ENCODE results near the gene PHF21B.

The PHF21B gene

GRCh38 chr22:44850946-44851345 lies 158.9 kb downstream of the PHF21B start:
- Mint-ChIP-seq H3K36me3 (ENCODE audit: low read depth) (no peaks in the 10 kb centered on the region), H3K9me3 (no peaks in the 10 kb centered on the region), H3K27me3 (peaks cover 2% of the 10 kb centered on the region), H3K4me3 (no peak overlapping the region), H3K27ac (no peak overlapping the region), H3K4me1 (no peaks in the 10 kb centered on the region)
- no peak for DNase-seq
- no peak for ATAC-seq

- no peak for ATAC-seq
- H3K27ac Mint-ChIP-seq: no peak overlapping the region
- H3K27me3 Mint-ChIP-seq: peaks cover 3% of the 10 kb centered on the region
- H3K4me3 Mint-ChIP-seq: no peak overlapping the region
- H3K9me3 Mint-ChIP-seq: peaks cover 3% of the 10 kb centered on the region
- H3K4me1 Mint-ChIP-seq: no peaks in the 10 kb centered on the region
- H3K36me3 Mint-ChIP-seq (ENCODE audit: low read depth): no peaks in the 10 kb centered on the region
- no peak for DNase-seq
Measured at GRCh38 chr22:44848791-44849420, 160.9 kb downstream of the PHF21B start.

DNA sequence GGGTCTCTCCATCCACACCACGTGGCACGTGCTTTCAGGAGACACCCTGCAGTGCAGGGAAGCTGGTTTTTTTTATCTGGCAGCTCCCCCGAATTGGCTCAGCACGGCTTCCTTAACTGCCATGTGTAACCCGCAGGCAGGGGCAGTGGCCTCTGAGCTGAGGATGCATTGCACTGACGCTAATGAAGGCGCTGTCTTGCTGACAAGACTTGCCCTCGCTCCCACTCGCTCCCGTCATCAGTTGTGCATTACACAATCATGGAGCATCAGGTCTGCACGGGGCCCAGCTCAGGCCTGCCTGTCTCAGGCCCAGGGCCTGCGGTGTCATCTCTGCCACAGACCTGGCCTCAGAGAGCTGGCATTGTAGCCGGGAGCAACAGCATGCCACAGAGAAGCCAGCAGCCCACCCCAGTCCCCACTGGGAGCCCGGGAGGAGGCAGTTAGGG lies 161.5 kb downstream of the PHF21B start:
- Mint-ChIP-seq H3K4me3 (no peak overlapping the region), H3K27me3 (peaks cover 3% of the 10 kb centered on the region), H3K36me3 (ENCODE audit: low read depth) (no peaks in the 10 kb centered on the region), H3K9me3 (peaks cover 5% of the 10 kb centered on the region), H3K27ac (no peak overlapping the region), H3K4me1 (no peaks in the 10 kb centered on the region)
- ATAC-seq: no peak
- no peak for DNase-seq

DNA sequence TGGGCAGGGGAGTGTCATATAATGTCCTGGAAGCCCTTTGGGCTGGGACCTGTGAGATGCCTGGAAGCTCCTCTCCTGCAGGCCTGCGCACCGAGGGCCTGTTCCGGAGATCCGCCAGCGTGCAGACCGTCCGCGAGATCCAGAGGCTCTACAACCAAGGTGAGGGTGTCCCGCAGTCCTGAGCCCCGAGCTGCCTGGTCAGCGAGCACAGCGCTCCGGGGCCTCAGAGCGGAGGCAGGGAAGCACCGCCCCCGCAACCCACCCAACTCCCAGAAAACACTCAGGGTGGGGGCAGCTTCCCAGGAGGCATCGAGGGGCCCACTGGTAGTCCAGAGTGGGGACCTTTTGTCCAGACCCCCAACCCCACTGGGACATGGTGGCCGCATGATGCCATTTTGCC lies 161.9 kb downstream of the PHF21B start:
- ATAC-seq (no peak), DNase-seq (no peak)
- Mint-ChIP-seq H3K27me3 (peaks cover 3% of the 10 kb centered on the region), H3K36me3 (ENCODE audit: low read depth) (no peaks in the 10 kb centered on the region), H3K4me3 (no peak overlapping the region), H3K27ac (no peak overlapping the region), H3K4me1 (no peaks in the 10 kb centered on the region), H3K9me3 (peaks cover 5% of the 10 kb centered on the region)

DNA sequence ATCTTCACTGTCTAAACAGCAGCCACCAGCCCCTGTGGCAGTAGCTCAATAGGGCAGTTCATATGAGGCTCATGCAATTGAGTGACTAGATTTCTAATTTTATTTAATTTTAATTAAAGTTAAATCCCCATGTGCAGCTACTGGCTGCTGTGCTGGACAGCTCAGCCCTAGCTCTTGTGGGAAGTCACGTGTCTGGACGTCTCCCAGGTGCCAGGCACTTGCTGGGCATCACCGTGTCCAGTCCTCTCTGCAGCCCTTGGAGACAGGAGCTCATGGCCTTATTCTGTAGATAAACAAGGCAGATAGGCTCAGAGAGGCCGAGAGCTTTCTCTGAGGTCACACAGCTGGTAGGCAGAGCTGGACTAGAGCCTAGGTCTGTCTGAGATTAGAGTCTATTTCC lies 162.4 kb downstream of the PHF21B start:
- Mint-ChIP-seq H3K4me3 (no peak overlapping the region), H3K27ac (no peak overlapping the region), H3K36me3 (ENCODE audit: low read depth) (no peaks in the 10 kb centered on the region), H3K27me3 (peaks cover 3% of the 10 kb centered on the region), H3K9me3 (peaks cover 5% of the 10 kb centered on the region), H3K4me1 (no peaks in the 10 kb centered on the region)
- ATAC-seq (no peak), DNase-seq (no peak)

GRCh38 chr22:44846726-44847275 lies 163.0 kb downstream of the PHF21B start:
- H3K27me3 Mint-ChIP-seq: peaks cover 3% of the 10 kb centered on the region
- H3K36me3 Mint-ChIP-seq (ENCODE audit: low read depth): no peaks in the 10 kb centered on the region
- DNase-seq (no peak), ATAC-seq (no peak)
- H3K9me3 Mint-ChIP-seq: peaks cover 5% of the 10 kb centered on the region
- H3K27ac Mint-ChIP-seq: no peak overlapping the region
- no peak overlapping the region for H3K4me3 Mint-ChIP-seq
- H3K4me1 Mint-ChIP-seq: no peaks in the 10 kb centered on the region

DNA sequence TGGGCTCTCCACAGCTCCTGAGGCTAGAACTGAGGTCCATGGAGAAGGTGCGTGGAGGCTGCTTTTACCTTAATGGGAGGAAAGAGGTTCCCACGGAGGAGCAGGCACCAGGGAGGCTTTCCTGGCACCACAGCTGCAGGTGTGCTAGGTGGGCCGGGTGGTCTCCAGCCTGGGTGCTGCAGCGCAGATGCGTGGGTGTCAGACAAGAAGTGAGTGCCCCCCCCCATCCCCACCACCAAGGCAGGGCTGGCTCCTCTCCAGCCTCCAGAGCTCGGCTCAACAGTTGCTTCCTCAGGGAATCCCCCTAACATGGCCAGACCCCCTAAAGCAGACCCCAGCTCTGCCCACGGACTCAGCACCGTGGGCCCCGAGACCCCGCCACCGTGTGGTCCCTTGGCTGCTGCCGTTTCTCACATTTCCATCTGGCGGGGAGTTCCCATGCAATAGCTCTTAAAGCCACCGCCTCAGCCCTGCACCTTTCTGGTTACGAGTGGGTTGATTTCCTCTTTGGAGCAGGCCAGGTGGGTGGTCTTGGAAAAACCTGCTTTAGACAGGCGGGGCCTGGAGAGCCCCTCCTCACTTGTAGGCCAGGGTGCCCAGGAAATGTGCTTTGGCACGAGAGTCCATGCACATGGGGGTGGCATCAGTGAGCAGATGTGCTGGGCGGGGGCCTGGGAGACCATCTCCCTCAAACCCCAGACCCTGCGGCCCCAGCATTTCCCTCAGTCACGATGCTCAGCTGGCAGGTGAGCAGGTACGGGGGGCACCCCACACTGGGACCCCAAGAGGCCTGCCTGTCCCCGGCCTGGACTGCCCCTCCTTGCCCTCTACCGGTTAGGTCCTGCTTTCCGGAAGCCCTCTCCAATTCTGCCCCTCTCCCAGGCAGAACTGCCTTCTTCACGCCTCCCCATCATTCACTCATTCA lies 163.7 kb downstream of the PHF21B start:
- Mint-ChIP-seq H3K27me3 (peaks cover 3% of the 10 kb centered on the region), H3K4me3 (no peak overlapping the region), H3K9me3 (peaks cover 5% of the 10 kb centered on the region), H3K36me3 (ENCODE audit: low read depth) (no peaks in the 10 kb centered on the region), H3K4me1 (no peaks in the 10 kb centered on the region), H3K27ac (no peak overlapping the region)
- ATAC-seq (no peak), DNase-seq (no peak)

- no peak for ATAC-seq
- Mint-ChIP-seq H3K4me1 (no peaks in the 10 kb centered on the region), H3K4me3 (no peak overlapping the region), H3K9me3 (peaks cover 5% of the 10 kb centered on the region), H3K27ac (no peak overlapping the region), H3K36me3 (ENCODE audit: low read depth) (no peaks in the 10 kb centered on the region), H3K27me3 (peaks cover 1% of the 10 kb centered on the region)
- DNase-seq: no peak
Measured at GRCh38 chr22:44845191-44845590, 164.6 kb downstream of the PHF21B start.

DNA sequence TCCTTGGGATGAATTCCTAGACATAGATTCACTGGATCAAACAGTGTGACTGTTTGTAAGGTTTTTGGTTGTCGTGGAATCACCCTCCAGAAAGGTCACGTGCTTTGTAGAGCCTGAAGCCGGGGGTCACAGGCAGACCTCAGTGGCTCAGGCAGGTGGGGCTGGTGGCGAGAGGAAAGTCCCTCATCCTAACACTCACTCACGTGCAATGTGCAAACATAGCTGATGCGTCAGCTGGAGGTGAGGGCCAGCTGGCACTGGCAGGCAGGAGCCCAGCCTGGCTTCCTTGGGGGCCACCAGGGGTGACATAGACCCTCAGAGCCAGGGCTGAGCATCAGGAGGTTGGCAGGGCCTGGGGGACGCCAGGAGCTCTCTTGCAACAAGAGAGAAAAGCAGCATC lies 167.4 kb downstream of the PHF21B start:
- H3K27me3 Mint-ChIP-seq: peaks cover 3% of the 10 kb centered on the region
- H3K27ac Mint-ChIP-seq: no peak overlapping the region
- H3K4me3 Mint-ChIP-seq: no peak overlapping the region
- H3K4me1 Mint-ChIP-seq: no peaks in the 10 kb centered on the region
- H3K9me3 Mint-ChIP-seq: peaks cover 5% of the 10 kb centered on the region
- no peaks in the 10 kb centered on the region for H3K36me3 Mint-ChIP-seq (ENCODE audit: low read depth)
- DNase-seq: no peak
- ATAC-seq: no peak

GRCh38 chr22:44840611-44841322 lies 169.0 kb downstream of the PHF21B start:
- Mint-ChIP-seq H3K4me3 (no peak overlapping the region), H3K9me3 (peaks cover 9% of the 10 kb centered on the region), H3K27me3 (peaks cover 6% of the 10 kb centered on the region), H3K36me3 (ENCODE audit: low read depth) (peaks cover 2% of the 10 kb centered on the region), H3K27ac (no peak overlapping the region), H3K4me1 (no peaks in the 10 kb centered on the region)
- ATAC-seq: no peak
- no peak for DNase-seq

- H3K36me3 Mint-ChIP-seq (ENCODE audit: low read depth): peaks cover 3% of the 10 kb centered on the region
- no peak for DNase-seq
- H3K4me3 Mint-ChIP-seq: no peak overlapping the region
- ATAC-seq: no peak
- H3K4me1 Mint-ChIP-seq: no peaks in the 10 kb centered on the region
- H3K27me3 Mint-ChIP-seq: peaks cover 8% of the 10 kb centered on the region
- H3K9me3 Mint-ChIP-seq: peaks cover 17% of the 10 kb centered on the region
- H3K27ac Mint-ChIP-seq: no peak overlapping the region
Measured at GRCh38 chr22:44839721-44840120, 170.1 kb downstream of the PHF21B start.

- no peak overlapping the region for H3K27ac Mint-ChIP-seq
- H3K27me3 Mint-ChIP-seq: peaks cover 7% of the 10 kb centered on the region
- no peaks in the 10 kb centered on the region for H3K4me1 Mint-ChIP-seq
- H3K9me3 Mint-ChIP-seq: peaks cover 18% of the 10 kb centered on the region
- no peak overlapping the region for H3K4me3 Mint-ChIP-seq
- no peak for DNase-seq
- ATAC-seq: no peak
- H3K36me3 Mint-ChIP-seq (ENCODE audit: low read depth): peaks cover 3% of the 10 kb centered on the region
Measured at GRCh38 chr22:44839061-44839460, 170.7 kb downstream of the PHF21B start.

- no peak overlapping the region for H3K27ac Mint-ChIP-seq
- peaks cover 3% of the 10 kb centered on the region for H3K36me3 Mint-ChIP-seq (ENCODE audit: low read depth)
- H3K9me3 Mint-ChIP-seq: peaks cover 14% of the 10 kb centered on the region
- ATAC-seq (no peak), DNase-seq (no peak)
- H3K4me1 Mint-ChIP-seq: no peaks in the 10 kb centered on the region
- peaks cover 11% of the 10 kb centered on the region for H3K27me3 Mint-ChIP-seq
- H3K4me3 Mint-ChIP-seq: no peak overlapping the region
Measured at GRCh38 chr22:44838316-44839016, 171.3 kb downstream of the PHF21B start.

DNA sequence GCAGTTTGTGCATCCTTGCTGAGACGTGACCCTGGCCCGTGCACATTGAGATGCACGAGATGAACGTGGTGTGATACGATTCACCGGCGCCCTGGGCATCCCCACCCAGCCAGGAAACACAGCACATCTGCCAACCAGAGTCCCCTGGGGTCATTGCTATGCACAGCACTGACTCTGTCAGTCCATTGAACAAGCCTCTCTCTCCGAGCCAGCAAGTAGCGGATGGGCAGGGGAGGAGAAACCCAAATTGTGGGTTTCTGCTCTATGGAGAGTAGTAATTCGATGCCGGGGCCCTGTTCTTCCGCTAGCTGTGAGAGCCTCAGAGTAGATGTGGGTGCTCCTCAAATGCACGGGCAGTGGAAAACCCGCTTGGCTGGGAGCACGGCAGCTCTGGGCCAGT lies 172.3 kb downstream of the PHF21B start:
- Mint-ChIP-seq H3K27me3 (peaks cover 13% of the 10 kb centered on the region), H3K36me3 (ENCODE audit: low read depth) (peaks cover 3% of the 10 kb centered on the region)
- DNase-seq: no peak

More for the DNA sequence above, 172.3 kb downstream of the PHF21B start:
- Mint-ChIP-seq H3K9me3 (peaks cover 14% of the 10 kb centered on the region), H3K4me1 (no peaks in the 10 kb centered on the region), H3K27ac (no peak overlapping the region), H3K4me3 (no peak overlapping the region)
- ATAC-seq: no peak
